Activated naive CD4-positive, alpha-beta T cell treated with anti-CD3 and anti-CD28 coated beads for 36 hours (primary cell): ENCODE data around the gene CCDC63. TPM values are rescaled to one million over a fixed set of nuclear protein-coding genes. Genes with fewer than 3 reads are reported as not detected.

ENCODE experiments used
- CTCF ChIA-PET: fragments of 350-600 bp; sonication (Branson Sonifier 250); formaldehyde crosslinking; loops from one replicate; lab custom pipeline; 2021; ENCODE audit warnings: antibody characterized with exemption; lab: Charles Lee
- DNase-seq: peaks from one replicate; pipeline ENCODE4 v3.0.0-alpha.2; 2020
- H3K27ac Mint-ChIP-seq: one replicate; pipeline ENCODE4 v1.8.0; 2021; ENCODE audit warnings: mild to moderate bottlenecking, mixed read lengths
- H3K27me3 Mint-ChIP-seq: one replicate; pipeline ENCODE4 v1.8.0; 2021; ENCODE audit warnings: low read depth, mixed read lengths
- H3K36me3 Mint-ChIP-seq: one replicate; pipeline ENCODE4 v1.8.0; 2021; ENCODE audit warnings: low read depth, mixed read lengths
- H3K4me1 Mint-ChIP-seq: one replicate; pipeline ENCODE4 v1.8.0; 2021; ENCODE audit warnings: low read depth, mixed read lengths
- H3K4me3 Mint-ChIP-seq: one replicate; pipeline ENCODE4 v1.8.0; 2021; ENCODE audit warnings: mild to moderate bottlenecking, moderate library complexity, mixed read lengths
- H3K9me3 Mint-ChIP-seq: one replicate; pipeline ENCODE4 v1.8.0; 2021; ENCODE audit warnings: mixed read lengths
- intact Hi-C: fragments of 100-400 bp; cut with micrococcal nuclease; formaldehyde crosslinking; loops from one replicate; pipeline ENCODE4 v1.15.1; 2023
- total RNA-seq, 2 experiments: library from RNA; stranded (reverse); gene quantifications; one replicate each; pipeline ENCODE4 v1.2.3, GENCODE V29; 2021

CCDC63 gene
- total RNA-seq, 2 experiments from 2014 or later = not detected

- Mint-ChIP-seq H3K27ac (no peak overlapping the region), H3K36me3 (no peaks in the 10 kb centered on the region), H3K4me1 (peaks cover 4% of the 10 kb centered on the region), H3K4me3 (no peak overlapping the region), H3K9me3 (no peaks in the 10 kb centered on the region), H3K27me3 (no peaks in the 10 kb centered on the region)
- DNase-seq = no peak
- intact Hi-C loops = no loop called here
- CTCF ChIA-PET = no interaction called here
These were observed 27.6 kb upstream of the CCDC63 start for GRCh38 chr12:110819150-110819549.

DNA sequence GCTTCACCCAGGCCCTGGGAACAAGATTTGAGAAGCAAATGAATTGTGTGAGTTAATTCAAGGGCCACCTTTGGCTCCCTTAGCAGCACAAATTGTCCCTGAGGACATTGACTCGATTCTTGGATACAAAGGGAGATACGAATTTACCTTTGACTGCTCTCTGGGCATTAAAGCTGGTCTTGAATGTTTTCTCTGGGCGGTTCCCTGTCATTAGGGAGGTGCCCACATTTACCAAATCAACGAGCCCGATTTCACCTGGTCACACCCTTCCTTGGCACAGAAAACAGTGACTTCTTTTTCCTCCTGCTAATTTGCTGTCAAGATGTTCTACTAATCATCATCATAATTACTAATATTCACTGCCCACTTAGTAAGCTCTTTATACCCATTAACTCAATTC is 27.1 kb upstream of the CCDC63 start:
- no peak overlapping the region for H3K4me3 Mint-ChIP-seq
- H3K4me1 Mint-ChIP-seq = peaks cover 4% of the 10 kb centered on the region
- H3K27ac Mint-ChIP-seq = no peak overlapping the region
- H3K36me3 Mint-ChIP-seq = no peaks in the 10 kb centered on the region
- DNase-seq = no peak
- intact Hi-C loops = no loop called here
- CTCF ChIA-PET = no interaction called here
- no peaks in the 10 kb centered on the region for H3K9me3 Mint-ChIP-seq
- H3K27me3 Mint-ChIP-seq = no peaks in the 10 kb centered on the region

GRCh38 chr12:110821917-110822316 is 24.9 kb upstream of the CCDC63 start:
- Mint-ChIP-seq H3K27ac (no peak overlapping the region), H3K36me3 (no peaks in the 10 kb centered on the region), H3K9me3 (no peaks in the 10 kb centered on the region), H3K4me1 (peaks cover 13% of the 10 kb centered on the region), H3K4me3 (no peak overlapping the region), H3K27me3 (no peaks in the 10 kb centered on the region)
- CTCF ChIA-PET = interaction anchor here (0.7 to 2.0 kb wide), 5 partner anchors 8 to 220 kb away, joined by 3 to 4 read pairs (median 3); no protein-coding TSS in a partner anchor
- intact Hi-C loops = no loop called here
- DNase-seq = no peak

- H3K4me3 Mint-ChIP-seq = no peak overlapping the region
- H3K27me3 Mint-ChIP-seq = no peaks in the 10 kb centered on the region
- peaks cover 15% of the 10 kb centered on the region for H3K4me1 Mint-ChIP-seq
- intact Hi-C loops = no loop called here
- CTCF ChIA-PET = interaction anchor here (0.7 to 2.0 kb wide), 3 partner anchors 72 to 221 kb away, joined by 3 to 4 read pairs (median 4); no protein-coding TSS in a partner anchor
- no peaks in the 10 kb centered on the region for H3K36me3 Mint-ChIP-seq
- DNase-seq = peak; percentile 13
- H3K9me3 Mint-ChIP-seq = no peaks in the 10 kb centered on the region
- H3K27ac Mint-ChIP-seq = no peak overlapping the region
These were observed 23.9 kb upstream of the CCDC63 start for GRCh38 chr12:110822821-110823415.

DNA sequence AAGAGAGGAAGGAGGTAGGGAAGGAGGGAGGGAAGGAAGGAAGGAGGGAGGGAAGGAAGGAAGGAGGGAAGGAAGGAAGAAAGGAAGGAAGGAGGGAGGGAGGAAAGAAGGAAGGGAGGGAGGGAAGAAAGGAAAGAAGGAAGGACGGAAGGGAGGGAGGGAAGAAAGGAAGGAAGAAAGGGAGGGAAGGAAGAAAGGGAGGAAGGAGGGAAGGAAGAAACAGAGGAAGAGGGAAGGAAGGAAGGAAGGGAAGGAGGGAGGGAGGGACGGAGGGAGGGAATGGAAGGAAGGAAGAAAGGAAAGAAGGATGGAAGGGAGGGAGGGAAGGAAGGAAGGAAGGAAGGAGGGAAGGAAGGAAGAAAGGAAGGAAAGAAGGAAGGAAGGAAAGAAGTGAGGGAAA is 22.4 kb upstream of the CCDC63 start:
- Mint-ChIP-seq H3K27me3 (no peaks in the 10 kb centered on the region), H3K36me3 (no peaks in the 10 kb centered on the region), H3K27ac (no peak overlapping the region), H3K4me1 (peaks cover 15% of the 10 kb centered on the region), H3K4me3 (no peak overlapping the region), H3K9me3 (no peaks in the 10 kb centered on the region)
- CTCF ChIA-PET = interaction anchor here (1.3 to 5.0 kb wide), 3 partner anchors 64 to 222 kb away, joined by 8 to 19 read pairs (median 9); no protein-coding TSS in a partner anchor
- DNase-seq = no peak
- intact Hi-C loops = no loop called here

GRCh38 chr12:110825530-110825929 is 21.3 kb upstream of the CCDC63 start:
- no peak overlapping the region for H3K4me3 Mint-ChIP-seq
- no peaks in the 10 kb centered on the region for H3K9me3 Mint-ChIP-seq
- H3K27me3 Mint-ChIP-seq = no peaks in the 10 kb centered on the region
- no peaks in the 10 kb centered on the region for H3K36me3 Mint-ChIP-seq
- CTCF ChIA-PET = interaction anchor here (1.0 to 5.0 kb wide), 9 partner anchors 21 to 223 kb away, joined by 3 to 23 read pairs (median 7); no protein-coding TSS in a partner anchor
- intact Hi-C loops = no loop called here
- H3K27ac Mint-ChIP-seq = no peak overlapping the region
- DNase-seq = no peak
- peaks cover 15% of the 10 kb centered on the region for H3K4me1 Mint-ChIP-seq

GRCh38 chr12:110826592-110827200 is 20.1 kb upstream of the CCDC63 start:
- peak overlapping the region; percentile 50 for H3K27ac Mint-ChIP-seq

GRCh38 chr12:110829308-110829707 is 17.5 kb upstream of the CCDC63 start:
- CTCF ChIA-PET = interaction anchor here (0.9 to 1.0 kb wide), 3 partner anchors 20 to 132 kb away, joined by 3 read pairs; no protein-coding TSS in a partner anchor
- Mint-ChIP-seq H3K27ac (no peak overlapping the region), H3K4me1 (peaks cover 11% of the 10 kb centered on the region), H3K9me3 (no peaks in the 10 kb centered on the region), H3K4me3 (no peak overlapping the region), H3K27me3 (no peaks in the 10 kb centered on the region), H3K36me3 (no peaks in the 10 kb centered on the region)
- no peak for DNase-seq
- intact Hi-C loops = no loop called here

More at GRCh38 chr12:110826592-110827200, 20.1 kb upstream of the CCDC63 start:
- DNase-seq = peak; percentile 97
- intact Hi-C loops = loop anchor here (1.0 to 2.0 kb wide), 9 partner anchors 46 to 376 kb away; partner anchors contain the start of gene ARPC3
- Mint-ChIP-seq H3K4me1 (peaks cover 15% of the 10 kb centered on the region), H3K9me3 (no peaks in the 10 kb centered on the region), H3K4me3 (peak overlapping the region; percentile 7), H3K36me3 (no peaks in the 10 kb centered on the region), H3K27me3 (no peaks in the 10 kb centered on the region)
- CTCF ChIA-PET = interaction anchor here (0.6 to 5.0 kb wide), 28 partner anchors 10 to 225 kb away, joined by 3 to 23 read pairs (median 4); partner anchors contain the start of gene CCDC63

DNA sequence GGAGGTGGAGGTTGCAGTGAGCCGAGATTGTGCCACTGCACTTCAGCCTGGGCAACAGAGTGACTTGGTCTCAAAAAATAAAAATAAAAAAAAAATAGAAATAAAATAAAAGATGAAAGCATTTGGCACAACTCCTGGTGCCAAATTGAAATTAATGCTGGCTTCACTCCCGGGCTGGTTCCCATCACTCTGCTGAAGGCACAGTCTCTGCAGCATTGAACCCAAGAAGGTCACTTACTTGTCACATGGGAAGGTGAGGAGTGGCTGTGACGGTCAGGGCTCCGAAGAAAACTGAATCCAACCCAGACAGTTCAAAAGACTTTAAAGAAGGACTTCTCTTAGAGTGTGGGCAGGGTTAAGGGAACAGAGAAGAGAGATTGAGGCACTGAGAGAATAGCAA is 10.5 kb upstream of the CCDC63 start:
- Mint-ChIP-seq H3K27me3 (no peaks in the 10 kb centered on the region), H3K9me3 (no peaks in the 10 kb centered on the region), H3K27ac (no peak overlapping the region), H3K4me1 (peaks cover 2% of the 10 kb centered on the region), H3K36me3 (no peaks in the 10 kb centered on the region), H3K4me3 (no peak overlapping the region)
- no peak for DNase-seq
- intact Hi-C loops = no loop called here
- CTCF ChIA-PET = no interaction called here

GRCh38 chr12:110841007-110841406 is 5.8 kb upstream of the CCDC63 start:
- Mint-ChIP-seq H3K4me3 (no peak overlapping the region), H3K27me3 (peaks cover 7% of the 10 kb centered on the region), H3K36me3 (no peaks in the 10 kb centered on the region), H3K4me1 (no peaks in the 10 kb centered on the region), H3K9me3 (no peaks in the 10 kb centered on the region), H3K27ac (no peak overlapping the region)
- no peak for DNase-seq
- intact Hi-C loops = no loop called here
- CTCF ChIA-PET = interaction anchor here (1.2 kb wide), 1 partner anchor 14 kb away, joined by 3 read pairs; no protein-coding TSS in a partner anchor

- no peak overlapping the region for H3K27ac Mint-ChIP-seq
- H3K4me1 Mint-ChIP-seq = peaks cover 5% of the 10 kb centered on the region
- H3K4me3 Mint-ChIP-seq = no peak overlapping the region
- intact Hi-C loops = no loop called here
- H3K36me3 Mint-ChIP-seq = no peaks in the 10 kb centered on the region
- CTCF ChIA-PET = no interaction called here
- DNase-seq = no peak
- H3K9me3 Mint-ChIP-seq = no peaks in the 10 kb centered on the region
- peaks cover 25% of the 10 kb centered on the region for H3K27me3 Mint-ChIP-seq
These were observed 2.7 kb upstream of the CCDC63 start for GRCh38 chr12:110844131-110844530.

- H3K36me3 Mint-ChIP-seq = no peaks in the 10 kb centered on the region
- no peak for DNase-seq
- H3K27me3 Mint-ChIP-seq = peaks cover 25% of the 10 kb centered on the region
- intact Hi-C loops = no loop called here
- no peaks in the 10 kb centered on the region for H3K9me3 Mint-ChIP-seq
- H3K27ac Mint-ChIP-seq = no peak overlapping the region
- CTCF ChIA-PET = interaction anchor here (2.2 kb wide), 1 partner anchor 50 kb away, joined by 12 read pairs; no protein-coding TSS in a partner anchor
- no peak overlapping the region for H3K4me3 Mint-ChIP-seq
- H3K4me1 Mint-ChIP-seq = peaks cover 6% of the 10 kb centered on the region
These were observed 2.0 kb upstream of the CCDC63 start for GRCh38 chr12:110844551-110845338.
